ENCODE results near the gene PRICKLE2.
"Not testable (repeated sequence)": the region's sequence is repeated elsewhere in the genome, so short reads cannot be mapped to it uniquely, and the experiment has no call there.

The PRICKLE2 gene

GRCh38 chr3:64098670-64099069, 126.6 kb downstream of the PRICKLE2 start:
- no peaks in the 10 kb centered on the region for H3K36me3 ChIP-seq (ENCODE audit: control insufficient read depth, low read depth, low read length)
- H3K9ac ChIP-seq (ENCODE audit: low read length): no peak overlapping the region
- H3K9me3 ChIP-seq (ENCODE audit: control insufficient read depth, low read depth, low read length): no peaks in the 10 kb centered on the region
- no peaks in the 10 kb centered on the region for H3K27me3 ChIP-seq (ENCODE audit: control insufficient read depth, insufficient read depth, low read length)
- peaks cover 28% of the 10 kb centered on the region for H3K4me1 ChIP-seq (ENCODE audit: control insufficient read depth, low read depth, low read length)
- no peak overlapping the region for H3K4me3 ChIP-seq (ENCODE audit: low read length)
- no peak overlapping the region for H3K27ac ChIP-seq (ENCODE audit: low read length)

GRCh38 chr3:64097920-64098319, 127.3 kb downstream of the PRICKLE2 start:
- H3K27ac ChIP-seq (ENCODE audit: low read length): no peak overlapping the region
- H3K36me3 ChIP-seq (ENCODE audit: control insufficient read depth, low read depth, low read length): no peaks in the 10 kb centered on the region
- H3K4me3 ChIP-seq (ENCODE audit: low read length): no peak overlapping the region
- no peaks in the 10 kb centered on the region for H3K27me3 ChIP-seq (ENCODE audit: control insufficient read depth, insufficient read depth, low read length)
- no peak overlapping the region for H3K9ac ChIP-seq (ENCODE audit: low read length)
- no peaks in the 10 kb centered on the region for H3K9me3 ChIP-seq (ENCODE audit: control insufficient read depth, low read depth, low read length)
- H3K4me1 ChIP-seq (ENCODE audit: control insufficient read depth, low read depth, low read length): peaks cover 35% of the 10 kb centered on the region

- Histone ChIP-seq H3K27ac (ENCODE audit: low read length) (no peak overlapping the region), H3K4me1 (ENCODE audit: control insufficient read depth, low read depth, low read length) (peaks cover 35% of the 10 kb centered on the region), H3K4me3 (ENCODE audit: low read length) (no peak overlapping the region), H3K9ac (ENCODE audit: low read length) (no peak overlapping the region), H3K36me3 (ENCODE audit: control insufficient read depth, low read depth, low read length) (no peaks in the 10 kb centered on the region), H3K9me3 (ENCODE audit: control insufficient read depth, low read depth, low read length) (no peaks in the 10 kb centered on the region), H3K27me3 (ENCODE audit: control insufficient read depth, insufficient read depth, low read length) (no peaks in the 10 kb centered on the region)
Measured at GRCh38 chr3:64095802-64096201, 129.5 kb downstream of the PRICKLE2 start.

GRCh38 chr3:64094713-64095079, 130.6 kb downstream of the PRICKLE2 start:
- H3K9ac ChIP-seq (ENCODE audit: low read length): no peak overlapping the region
- no peak overlapping the region for H3K4me3 ChIP-seq (ENCODE audit: low read length)

GRCh38 chr3:64093825-64094712, 131.2 kb downstream of the PRICKLE2 start:
- no peak overlapping the region for H3K4me3 ChIP-seq (ENCODE audit: low read length)
- no peak overlapping the region for H3K9ac ChIP-seq (ENCODE audit: low read length)
- peaks cover 35% of the 10 kb centered on the region for H3K4me1 ChIP-seq (ENCODE audit: control insufficient read depth, low read depth, low read length)
- H3K27ac ChIP-seq (ENCODE audit: low read length): peak overlapping the region; percentile 21
- no peaks in the 10 kb centered on the region for H3K27me3 ChIP-seq (ENCODE audit: control insufficient read depth, insufficient read depth, low read length)
- H3K9me3 ChIP-seq (ENCODE audit: control insufficient read depth, low read depth, low read length): no peaks in the 10 kb centered on the region
- H3K36me3 ChIP-seq (ENCODE audit: control insufficient read depth, low read depth, low read length): no peaks in the 10 kb centered on the region

More at GRCh38 chr3:64094713-64095079, 130.6 kb downstream of the PRICKLE2 start:
- H3K4me1 ChIP-seq (ENCODE audit: control insufficient read depth, low read depth, low read length): peaks cover 35% of the 10 kb centered on the region
- no peaks in the 10 kb centered on the region for H3K27me3 ChIP-seq (ENCODE audit: control insufficient read depth, insufficient read depth, low read length)
- H3K9me3 ChIP-seq (ENCODE audit: control insufficient read depth, low read depth, low read length): no peaks in the 10 kb centered on the region
- no peaks in the 10 kb centered on the region for H3K36me3 ChIP-seq (ENCODE audit: control insufficient read depth, low read depth, low read length)
- H3K27ac ChIP-seq (ENCODE audit: low read length): peak overlapping the region; percentile 21

GRCh38 chr3:64093211-64093610, 132.1 kb downstream of the PRICKLE2 start:
- H3K27ac ChIP-seq (ENCODE audit: low read length): no peak overlapping the region
- no peaks in the 10 kb centered on the region for H3K9me3 ChIP-seq (ENCODE audit: control insufficient read depth, low read depth, low read length)
- no peak overlapping the region for H3K4me3 ChIP-seq (ENCODE audit: low read length)
- H3K27me3 ChIP-seq (ENCODE audit: control insufficient read depth, insufficient read depth, low read length): no peaks in the 10 kb centered on the region
- no peak overlapping the region for H3K9ac ChIP-seq (ENCODE audit: low read length)
- peaks cover 35% of the 10 kb centered on the region for H3K4me1 ChIP-seq (ENCODE audit: control insufficient read depth, low read depth, low read length)
- H3K36me3 ChIP-seq (ENCODE audit: control insufficient read depth, low read depth, low read length): no peaks in the 10 kb centered on the region

- Histone ChIP-seq H3K4me1 (ENCODE audit: control insufficient read depth, low read depth, low read length) (peaks cover 36% of the 10 kb centered on the region), H3K27me3 (ENCODE audit: control insufficient read depth, insufficient read depth, low read length) (no peaks in the 10 kb centered on the region), H3K36me3 (ENCODE audit: control insufficient read depth, low read depth, low read length) (no peaks in the 10 kb centered on the region), H3K4me3 (ENCODE audit: low read length) (no peak overlapping the region), H3K27ac (ENCODE audit: low read length) (no peak overlapping the region), H3K9ac (ENCODE audit: low read length) (no peak overlapping the region), H3K9me3 (ENCODE audit: control insufficient read depth, low read depth, low read length) (no peaks in the 10 kb centered on the region)
Measured at GRCh38 chr3:64091501-64091900, 133.8 kb downstream of the PRICKLE2 start.

- H3K36me3 ChIP-seq (ENCODE audit: control insufficient read depth, low read depth, low read length); H3K4me3 ChIP-seq (ENCODE audit: low read length); H3K27me3 ChIP-seq (ENCODE audit: control insufficient read depth, insufficient read depth, low read length); H3K9ac ChIP-seq (ENCODE audit: low read length); H3K9me3 ChIP-seq (ENCODE audit: control insufficient read depth, low read depth, low read length); H3K27ac ChIP-seq (ENCODE audit: low read length): not testable (repeated sequence)
- H3K4me1 ChIP-seq (ENCODE audit: control insufficient read depth, low read depth, low read length): peaks cover 27% of the 10 kb centered on the region
Measured at GRCh38 chr3:64089386-64089785, 135.9 kb downstream of the PRICKLE2 start.

GRCh38 chr3:64088408-64089205, 136.7 kb downstream of the PRICKLE2 start:
- Histone ChIP-seq H3K9ac (ENCODE audit: low read length) (no peak overlapping the region), H3K27me3 (ENCODE audit: control insufficient read depth, insufficient read depth, low read length) (no peaks in the 10 kb centered on the region), H3K36me3 (ENCODE audit: control insufficient read depth, low read depth, low read length) (no peaks in the 10 kb centered on the region), H3K4me3 (ENCODE audit: low read length) (no peak overlapping the region), H3K9me3 (ENCODE audit: control insufficient read depth, low read depth, low read length) (no peaks in the 10 kb centered on the region), H3K27ac (ENCODE audit: low read length) (no peak overlapping the region), H3K4me1 (ENCODE audit: control insufficient read depth, low read depth, low read length) (peaks cover 19% of the 10 kb centered on the region)

- H3K9me3 ChIP-seq (ENCODE audit: control insufficient read depth, low read depth, low read length): no peaks in the 10 kb centered on the region
- H3K4me3 ChIP-seq (ENCODE audit: low read length): no peak overlapping the region
- H3K36me3 ChIP-seq (ENCODE audit: control insufficient read depth, low read depth, low read length): no peaks in the 10 kb centered on the region
- H3K27ac ChIP-seq (ENCODE audit: low read length): no peak overlapping the region
- H3K4me1 ChIP-seq (ENCODE audit: control insufficient read depth, low read depth, low read length): peaks cover 12% of the 10 kb centered on the region
- no peaks in the 10 kb centered on the region for H3K27me3 ChIP-seq (ENCODE audit: control insufficient read depth, insufficient read depth, low read length)
- no peak overlapping the region for H3K9ac ChIP-seq (ENCODE audit: low read length)
Measured at GRCh38 chr3:64086479-64087252, 138.6 kb downstream of the PRICKLE2 start.

- H3K36me3 ChIP-seq (ENCODE audit: control insufficient read depth, low read depth, low read length): no peaks in the 10 kb centered on the region
- no peaks in the 10 kb centered on the region for H3K9me3 ChIP-seq (ENCODE audit: control insufficient read depth, low read depth, low read length)
- H3K27me3 ChIP-seq (ENCODE audit: control insufficient read depth, insufficient read depth, low read length): no peaks in the 10 kb centered on the region
- H3K4me3 ChIP-seq (ENCODE audit: low read length): no peak overlapping the region
- H3K27ac ChIP-seq (ENCODE audit: low read length): no peak overlapping the region
- H3K4me1 ChIP-seq (ENCODE audit: control insufficient read depth, low read depth, low read length): peaks cover 12% of the 10 kb centered on the region
- H3K9ac ChIP-seq (ENCODE audit: low read length): no peak overlapping the region
Measured at GRCh38 chr3:64084640-64085039, 140.6 kb downstream of the PRICKLE2 start.
